Kidney epithelial cell (primary cell): ENCODE results near the gene GREM2. TPM values are rescaled to one million over a fixed set of nuclear protein-coding genes. Genes with fewer than 3 reads are reported as not detected.

Experiments
- DNase-seq: peaks from one replicate; pipeline ENCODE4 v3.0.0-alpha.2; 2010; ENCODE audit warnings: low read depth
- H3K27me3 ChIP-seq: 2 replicates; pipeline ENCODE4 v1.6.0; 2011; ENCODE audit warnings: low read length; ENCODE audit not compliant: control insufficient read depth, insufficient read depth
- H3K36me3 ChIP-seq: 2 replicates; pipeline ENCODE4 v1.5.1; 2011; ENCODE audit warnings: low read length; ENCODE audit not compliant: control insufficient read depth, insufficient read depth
- H3K4me3 ChIP-seq: 2 replicates; pipeline ENCODE4 v1.5.1; 2011; ENCODE audit warnings: low read depth, mild to moderate bottlenecking, control low read depth, low read length
- total RNA-seq: library from RNA; depleted of rRNA; stranded (reverse); fragments of >200 nt; gene quantifications from 2 replicates; pipeline ENCODE4 v1.2.3, GENCODE V29; 2015
- TF ChIP-seq, protein P1 (sequence below): IDR thresholded peaks from 2 replicates; pipeline ENCODE4 v1.5.1; 2011; ENCODE audit warnings: mild to moderate bottlenecking, moderate library complexity, low read length, control low read depth, inconsistent platforms; ENCODE audit not compliant: insufficient read depth, poor library complexity, severe bottlenecking

GREM2 gene
- total RNA-seq, 1 donor from 2014 or later, result 0.04 TPM

DNA sequence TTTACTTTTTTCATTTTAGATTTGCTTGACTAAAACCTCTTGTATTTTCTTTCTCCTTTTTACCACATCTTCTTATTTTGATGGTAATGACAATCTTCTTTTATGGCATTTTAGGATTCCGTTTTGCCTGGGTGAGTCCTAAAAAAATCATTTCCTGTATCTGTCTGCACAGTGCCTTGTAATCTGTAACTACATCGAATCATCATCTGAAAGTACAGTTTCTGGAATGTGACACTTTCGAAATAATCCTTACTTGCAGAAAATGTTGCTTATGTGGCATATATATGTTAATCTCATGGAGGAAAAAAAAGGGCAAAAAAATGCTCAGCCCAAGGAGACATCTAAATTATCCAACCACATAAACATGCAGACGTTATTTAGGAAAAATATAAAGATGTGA is 29.0 kb downstream of the GREM2 start:
- H3K27me3 ChIP-seq, result no peaks in the 10 kb centered on the region
- TF ChIP-seq, protein P1, sequence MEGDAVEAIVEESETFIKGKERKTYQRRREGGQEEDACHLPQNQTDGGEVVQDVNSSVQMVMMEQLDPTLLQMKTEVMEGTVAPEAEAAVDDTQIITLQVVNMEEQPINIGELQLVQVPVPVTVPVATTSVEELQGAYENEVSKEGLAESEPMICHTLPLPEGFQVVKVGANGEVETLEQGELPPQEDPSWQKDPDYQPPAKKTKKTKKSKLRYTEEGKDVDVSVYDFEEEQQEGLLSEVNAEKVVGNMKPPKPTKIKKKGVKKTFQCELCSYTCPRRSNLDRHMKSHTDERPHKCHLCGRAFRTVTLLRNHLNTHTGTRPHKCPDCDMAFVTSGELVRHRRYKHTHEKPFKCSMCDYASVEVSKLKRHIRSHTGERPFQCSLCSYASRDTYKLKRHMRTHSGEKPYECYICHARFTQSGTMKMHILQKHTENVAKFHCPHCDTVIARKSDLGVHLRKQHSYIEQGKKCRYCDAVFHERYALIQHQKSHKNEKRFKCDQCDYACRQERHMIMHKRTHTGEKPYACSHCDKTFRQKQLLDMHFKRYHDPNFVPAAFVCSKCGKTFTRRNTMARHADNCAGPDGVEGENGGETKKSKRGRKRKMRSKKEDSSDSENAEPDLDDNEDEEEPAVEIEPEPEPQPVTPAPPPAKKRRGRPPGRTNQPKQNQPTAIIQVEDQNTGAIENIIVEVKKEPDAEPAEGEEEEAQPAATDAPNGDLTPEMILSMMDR, result no peak
- H3K4me3 ChIP-seq, result no peak overlapping the region
- no peaks in the 10 kb centered on the region for H3K36me3 ChIP-seq
- no peak for DNase-seq

DNA sequence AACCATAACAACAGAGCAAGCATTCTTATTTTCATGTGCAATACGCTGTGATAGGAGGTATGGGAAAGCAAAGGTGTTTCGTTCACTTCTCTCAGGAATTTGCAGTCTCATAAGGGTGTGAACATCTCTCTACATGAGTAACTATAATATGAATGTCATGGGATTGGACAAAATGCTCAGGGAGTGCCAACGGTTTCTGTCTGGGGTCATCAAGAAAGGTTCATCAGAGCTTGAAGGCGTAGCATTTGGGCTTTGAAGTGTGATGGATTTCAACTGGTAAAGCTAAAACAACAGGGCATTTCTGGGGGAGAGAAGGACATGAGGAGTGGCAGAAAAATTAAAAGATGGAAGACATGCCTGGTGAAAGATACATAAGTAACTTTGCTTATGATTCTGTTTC is 32.4 kb downstream of the GREM2 start:
- Histone ChIP-seq H3K4me3 (no peak overlapping the region), H3K36me3 (no peaks in the 10 kb centered on the region), H3K27me3 (no peaks in the 10 kb centered on the region)
- TF ChIP-seq, protein P1, result no peak
- DNase-seq, result no peak

DNA sequence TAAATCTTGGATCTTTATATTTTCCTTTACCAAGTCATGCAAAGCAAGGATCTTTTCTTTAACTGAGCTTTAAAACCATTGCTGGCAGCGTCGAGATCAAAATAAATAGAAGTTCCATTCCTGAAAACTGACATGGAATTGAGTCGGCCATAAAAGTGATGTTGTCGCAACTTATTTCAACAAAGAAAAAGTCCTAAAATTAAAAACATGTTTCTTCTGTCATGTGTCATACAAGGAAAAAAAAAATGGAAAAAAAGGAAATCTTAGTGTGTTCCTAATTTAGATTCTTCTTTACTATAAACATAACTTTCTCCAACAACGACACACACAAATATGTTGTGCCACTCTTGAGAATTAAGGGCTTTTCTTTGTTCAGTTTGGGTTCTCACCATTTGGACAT is 34.9 kb downstream of the GREM2 start:
- Histone ChIP-seq H3K36me3 (no peaks in the 10 kb centered on the region), H3K4me3 (no peak overlapping the region), H3K27me3 (no peaks in the 10 kb centered on the region)
- TF ChIP-seq, protein P1, result no peak
- no peak for DNase-seq

DNA sequence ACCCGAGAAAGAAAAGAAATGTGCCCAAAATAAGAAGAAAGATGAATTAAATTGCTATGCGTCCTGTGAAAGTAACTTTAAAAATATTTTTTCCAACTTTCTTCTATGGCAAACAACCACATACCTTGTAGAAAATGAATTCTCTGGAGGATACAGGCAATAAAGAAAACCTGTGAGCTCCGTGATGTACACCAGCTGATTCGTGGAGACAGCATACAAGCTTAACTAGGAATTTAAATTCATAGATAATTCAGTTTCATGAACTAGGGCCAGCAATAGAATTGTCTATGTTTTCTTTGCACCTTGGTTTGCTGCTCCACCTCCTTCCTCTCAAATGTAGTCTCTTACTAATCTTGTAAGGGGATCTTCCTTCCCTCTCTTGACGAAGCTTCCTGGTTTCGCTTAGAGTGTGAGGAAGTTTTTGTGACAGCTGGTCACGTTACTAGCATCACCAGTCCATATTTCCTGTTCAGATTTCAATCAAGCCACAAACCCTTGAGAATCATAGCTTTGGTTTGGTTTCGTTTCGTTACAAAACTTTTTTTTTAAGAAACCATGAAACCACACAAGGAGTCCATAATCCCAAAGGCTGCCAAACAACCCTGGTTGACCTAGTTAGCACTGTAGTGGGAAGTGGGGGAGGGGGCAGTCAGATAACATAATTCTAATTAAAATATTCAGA is 35.8 kb downstream of the GREM2 start:
- TF ChIP-seq, protein P1, result no peak
- H3K4me3 ChIP-seq, result no peak overlapping the region
- no peak for DNase-seq

DNA sequence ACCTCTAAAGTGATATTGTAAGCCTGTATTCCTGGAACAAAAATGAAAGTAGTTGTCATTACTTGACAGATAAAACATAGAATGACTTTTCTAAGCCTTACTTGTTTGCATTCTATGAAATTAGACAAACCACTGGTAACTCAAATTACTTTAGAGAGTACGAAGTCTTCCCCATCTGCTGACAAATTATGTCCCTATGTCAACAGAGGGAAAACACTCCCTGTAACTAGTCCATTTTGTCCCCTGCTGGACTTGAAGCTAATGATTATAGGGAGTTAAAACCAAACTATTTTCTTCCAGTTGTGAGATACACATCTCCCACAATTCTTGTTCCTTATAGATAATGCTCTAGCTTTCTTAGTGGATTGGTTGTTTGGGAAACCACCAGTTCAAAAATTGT is 39.6 kb downstream of the GREM2 start:
- TF ChIP-seq, protein P1, result no peak
- Histone ChIP-seq H3K36me3 (no peaks in the 10 kb centered on the region), H3K4me3 (no peak overlapping the region), H3K27me3 (no peaks in the 10 kb centered on the region)
- DNase-seq, result no peak

More for the DNA sequence above, 35.8 kb downstream of the GREM2 start:
- Histone ChIP-seq H3K27me3 (no peaks in the 10 kb centered on the region), H3K36me3 (no peaks in the 10 kb centered on the region)

DNA sequence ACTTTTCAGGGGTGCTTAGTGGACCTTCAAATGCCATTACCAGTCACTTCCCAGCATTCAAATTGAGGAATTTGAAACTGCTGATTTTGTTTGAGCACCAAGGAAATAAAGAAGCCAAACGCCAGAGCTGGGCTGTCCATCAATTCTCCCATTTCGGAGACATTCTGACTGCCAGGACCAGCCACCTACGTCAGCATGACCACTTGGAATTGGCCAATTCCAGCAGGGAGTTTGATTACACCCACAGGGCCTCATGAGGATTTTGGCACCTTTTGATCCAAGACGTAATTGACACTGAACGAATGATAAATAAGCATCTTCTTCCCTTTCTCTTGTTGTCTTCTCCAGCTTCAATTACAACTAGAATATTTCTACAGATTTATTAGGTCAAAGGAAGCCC is 40.2 kb downstream of the GREM2 start:
- no peaks in the 10 kb centered on the region for H3K27me3 ChIP-seq
- H3K36me3 ChIP-seq, result no peaks in the 10 kb centered on the region
- no peak overlapping the region for H3K4me3 ChIP-seq
- TF ChIP-seq, protein P1, result no peak
- DNase-seq, result no peak
